Central memory CD4-positive, alpha-beta T cell (primary cell): Measurements from ENCODE around the gene CYP4F8.
"Not testable (repeated sequence)": the region's sequence is repeated elsewhere in the genome, so short reads cannot be mapped to it uniquely, and the experiment has no call there.

Experiments
- DNase-seq: peaks from one replicate; pipeline ENCODE4 v3.0.0; 2022

Gene CYP4F8

GRCh38 chr19:15644816-15645215 is 29.8 kb downstream of the CYP4F8 start:
- DNase-seq, result no peak

- no peak for DNase-seq
These were observed 34.5 kb downstream of the CYP4F8 start for GRCh38 chr19:15649526-15649925.

GRCh38 chr19:15650123-15650522 is 35.1 kb downstream of the CYP4F8 start:
- DNase-seq, result not testable (repeated sequence)

- DNase-seq, result no peak
These were observed 36.8 kb downstream of the CYP4F8 start for GRCh38 chr19:15651791-15652190.

GRCh38 chr19:15652559-15653278 is 37.7 kb downstream of the CYP4F8 start:
- DNase-seq, result no peak

- DNase-seq, result no peak
These were observed 41.4 kb downstream of the CYP4F8 start for GRCh38 chr19:15656467-15656866.

GRCh38 chr19:15663247-15663646 is 48.2 kb downstream of the CYP4F8 start:
- DNase-seq, result no peak

GRCh38 chr19:15666186-15666585 is 51.2 kb downstream of the CYP4F8 start:
- no peak for DNase-seq

- no peak for DNase-seq
These were observed 51.9 kb downstream of the CYP4F8 start for GRCh38 chr19:15666883-15667282.

- no peak for DNase-seq
These were observed 54.4 kb downstream of the CYP4F8 start for GRCh38 chr19:15669440-15669839.

GRCh38 chr19:15669891-15670290 is 54.9 kb downstream of the CYP4F8 start:
- DNase-seq, result no peak

GRCh38 chr19:15671237-15671821 is 56.3 kb downstream of the CYP4F8 start:
- no peak for DNase-seq

GRCh38 chr19:15671891-15672579 is 57.0 kb downstream of the CYP4F8 start:
- DNase-seq, result no peak

GRCh38 chr19:15672580-15673175 is 57.7 kb downstream of the CYP4F8 start, which contains the start of gene CYP4F12:
Gene CYP4F12, plus strand, starts transcription at chr19:15673087. Its CDS starts 443 bp downstream, at chr19:15673530.
- DNase-seq, result peak; percentile 12

- no peak for DNase-seq
These were observed 58.2 kb downstream of the CYP4F8 start for GRCh38 chr19:15673176-15673654.

GRCh38 chr19:15675560-15675959 is 60.5 kb downstream of the CYP4F8 start:
- no peak for DNase-seq

- DNase-seq, result no peak
These were observed 64.1 kb downstream of the CYP4F8 start for GRCh38 chr19:15679089-15679488.

GRCh38 chr19:15679865-15680264 is 64.8 kb downstream of the CYP4F8 start:
- DNase-seq, result not testable (repeated sequence)
